HUDEP-2 (cell line): ENCODE measurements around the gene OR7G2.
"Not testable (repeated sequence)": the region's sequence is repeated elsewhere in the genome, so short reads cannot be mapped to it uniquely, and the experiment has no call there.

Source experiments
- DNase-seq, 76 experiments: peaks; one replicate each; lab custom pipeline; 2025; ENCODE audit not compliant: unreplicated experiment in 76 of 76; lab: John Stamatoyannopoulos, UW

OR7G2 gene

DNA sequence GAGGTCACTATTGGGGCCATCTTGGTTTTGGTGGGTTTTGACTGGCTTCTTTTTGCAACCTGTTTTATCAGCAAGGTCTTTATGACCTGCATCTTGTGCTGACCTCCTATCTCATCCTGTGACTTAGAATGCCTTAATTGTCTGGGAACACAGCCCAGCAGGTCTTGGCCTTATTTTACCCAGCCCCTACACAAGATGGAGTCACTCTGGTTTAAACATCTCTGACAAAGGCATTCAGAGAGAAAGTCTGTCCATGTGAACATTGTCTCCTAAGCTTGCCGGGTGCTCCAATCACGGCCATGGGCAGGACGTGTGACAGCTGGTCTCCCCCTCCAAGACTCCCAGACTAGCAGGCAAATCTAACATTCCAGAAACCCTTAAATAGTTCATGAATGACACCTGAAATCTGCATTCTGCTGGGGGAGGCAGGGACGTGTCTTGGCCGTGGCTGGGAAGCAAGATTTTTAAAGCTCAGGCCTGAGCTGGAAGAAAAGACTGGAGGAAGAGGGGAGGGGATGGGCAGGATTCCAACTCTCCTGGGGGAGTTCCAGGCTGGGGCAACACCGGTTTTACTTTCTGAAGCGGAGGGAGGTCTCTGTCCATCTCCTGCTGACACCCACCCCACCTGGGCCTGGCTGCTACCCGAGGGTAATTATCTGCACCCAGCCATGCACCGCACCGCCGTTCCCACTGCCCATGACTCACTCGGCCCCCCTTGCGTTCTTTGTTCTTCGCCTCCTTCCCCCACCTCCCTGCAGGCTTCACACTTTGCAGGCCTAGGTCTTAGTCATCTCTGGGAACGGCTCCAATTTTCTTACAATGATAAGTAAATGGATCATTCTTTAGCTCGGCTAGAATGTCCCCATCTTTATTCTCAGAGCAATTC lies 32.0 kb downstream of the OR7G2 start:
- peak in 75 of 76 experiments; percentile 27 to 97 (median 92) for DNase-seq

- DNase-seq, result no peak
Measured at GRCh38 chr19:9073806-9074205, 33.5 kb downstream of the OR7G2 start.

- DNase-seq, result not testable (repeated sequence)
Measured at GRCh38 chr19:9071720-9072119, 35.6 kb downstream of the OR7G2 start.

DNA sequence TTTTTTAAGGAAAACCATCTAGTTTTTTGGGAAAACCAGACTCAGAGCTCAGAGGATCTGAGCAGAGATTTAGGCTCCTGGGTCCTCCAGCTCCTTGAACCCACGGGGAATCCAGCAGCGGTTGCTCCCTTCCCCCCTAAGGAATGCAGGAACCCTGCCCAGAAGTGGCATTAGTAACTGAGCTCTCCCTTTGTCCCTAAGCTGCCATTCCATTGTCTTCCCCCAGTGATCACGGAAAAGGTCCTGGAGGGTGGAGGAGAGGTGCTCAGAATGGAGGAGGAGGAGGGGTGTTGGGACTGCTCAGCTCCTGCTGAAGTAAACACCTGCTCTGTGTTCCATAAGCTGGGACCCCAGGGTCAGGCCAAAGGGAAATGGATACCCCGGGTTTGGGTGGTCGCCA lies 37.2 kb downstream of the OR7G2 start:
- no peak for DNase-seq

DNA sequence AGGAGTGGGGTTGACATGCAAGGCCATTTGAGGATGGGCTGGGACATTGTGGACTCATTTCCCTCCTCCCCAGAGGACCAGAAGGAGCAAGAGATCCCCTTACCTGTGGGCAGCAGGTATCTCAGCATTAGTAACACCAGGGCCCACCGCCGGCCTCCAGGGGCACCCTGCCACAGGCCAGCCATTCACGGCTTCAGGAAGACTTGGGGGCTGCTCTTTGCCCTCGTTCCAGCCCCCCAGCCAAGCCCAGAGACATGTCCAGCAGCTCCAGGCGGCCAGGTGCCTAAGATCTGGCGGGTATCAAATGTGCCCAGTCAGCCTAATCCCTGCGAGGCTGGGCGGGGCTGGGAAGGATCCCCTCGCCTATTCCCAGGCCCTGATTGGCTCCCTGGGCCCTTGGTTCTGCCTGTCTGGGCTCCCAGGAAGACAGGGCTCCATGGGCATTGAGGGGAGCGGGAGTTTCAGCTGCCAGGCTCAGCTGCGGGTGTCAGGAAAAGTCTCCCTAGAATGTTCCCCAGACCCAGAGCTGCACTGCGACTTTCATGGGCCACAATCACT lies 41.7 kb downstream of the OR7G2 start:
- DNase-seq, result no peak

- DNase-seq, result no peak
Measured at GRCh38 chr19:9061879-9062278, 45.4 kb downstream of the OR7G2 start.

- peak in 27 of 76 experiments; percentile 3 to 57 (median 22) for DNase-seq
Measured at GRCh38 chr19:9060564-9061340, 46.5 kb downstream of the OR7G2 start.

GRCh38 chr19:9058905-9059667 lies 48.2 kb downstream of the OR7G2 start:
- DNase-seq, result no peak

DNA sequence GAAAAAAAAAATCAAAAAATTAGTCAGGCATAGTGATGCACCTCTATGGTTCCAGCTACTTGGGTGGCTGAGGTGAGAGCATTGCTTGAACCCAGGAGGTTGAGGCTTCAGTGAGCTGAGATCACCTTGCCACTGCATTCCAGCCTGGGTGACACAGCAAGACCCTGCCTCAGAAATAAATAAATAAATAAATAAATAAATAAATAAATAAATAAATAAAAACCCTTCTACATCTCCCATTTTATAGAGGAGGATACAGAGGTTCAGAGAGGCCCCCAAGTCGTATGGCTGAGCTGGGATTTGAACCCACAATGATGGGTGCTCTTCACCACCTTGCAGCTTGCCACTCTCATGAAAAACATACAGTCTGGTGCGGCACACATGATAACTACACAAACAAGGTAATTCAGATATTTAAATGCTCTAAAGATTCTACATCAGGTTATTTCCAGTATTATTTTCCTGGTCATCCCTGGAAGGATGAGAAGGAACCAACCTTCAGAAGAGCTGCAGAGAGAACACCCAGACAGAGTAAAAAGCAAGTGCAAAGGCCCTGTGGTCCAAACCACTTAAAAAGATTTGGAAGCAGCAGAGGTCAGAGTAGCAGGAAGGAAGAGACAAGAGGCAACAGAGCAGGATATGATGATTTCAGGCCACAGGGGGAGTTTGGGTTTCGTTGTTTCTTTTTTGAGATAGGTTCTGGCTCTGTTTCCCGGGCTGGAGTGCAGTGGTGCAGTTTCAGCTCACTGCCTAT lies 49.6 kb downstream of the OR7G2 start:
- no peak for DNase-seq

DNA sequence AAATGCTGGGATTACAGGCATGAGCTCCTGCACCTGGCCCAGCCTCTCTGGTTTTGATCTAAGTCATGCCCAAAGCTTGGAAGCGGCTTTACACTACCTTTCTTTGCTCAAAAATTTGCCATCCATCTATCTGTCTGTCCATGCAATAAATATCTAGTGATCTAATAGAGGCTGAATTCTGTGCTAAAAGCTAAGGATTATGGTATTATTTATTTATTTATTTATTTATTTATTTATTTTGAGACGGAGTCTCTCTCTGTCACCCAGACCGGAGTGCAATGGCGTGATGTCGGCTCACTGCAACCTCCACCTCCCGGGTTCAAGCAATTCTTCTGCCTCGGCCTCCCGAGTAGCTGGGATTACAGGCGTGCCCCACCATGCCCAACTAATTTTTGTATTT lies 51.1 kb downstream of the OR7G2 start:
- DNase-seq, result not testable (repeated sequence)

GRCh38 chr19:9054765-9055164 lies 52.5 kb downstream of the OR7G2 start:
- no peak for DNase-seq

DNA sequence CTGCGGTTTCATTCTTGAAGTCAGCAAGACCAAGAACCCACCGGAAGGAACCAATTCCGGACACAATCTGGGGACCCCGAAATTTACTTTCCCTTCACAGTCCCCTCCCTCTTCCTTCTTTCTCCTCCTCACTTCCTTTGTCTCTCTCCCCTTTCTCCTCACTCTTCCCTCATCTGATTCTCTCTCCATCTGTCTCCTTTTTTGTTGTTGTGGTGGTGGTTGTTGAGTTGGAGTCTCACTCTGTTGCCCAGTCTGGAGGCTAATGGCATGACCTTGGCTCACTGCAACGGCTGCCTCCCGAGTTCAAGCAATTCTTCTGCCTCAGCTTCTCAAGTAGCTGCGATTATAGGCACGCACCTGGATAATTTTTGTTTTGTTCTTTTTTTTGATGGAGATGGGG lies 53.1 kb downstream of the OR7G2 start:
- DNase-seq, result no peak

- not testable (repeated sequence) for DNase-seq
Measured at GRCh38 chr19:9053674-9054073, 53.6 kb downstream of the OR7G2 start.

- DNase-seq, result no peak
Measured at GRCh38 chr19:9052894-9053293, 54.4 kb downstream of the OR7G2 start.
